ENCODE data around the gene RNASE13. TPM values are rescaled to one million over a fixed set of nuclear protein-coding genes. Genes with fewer than 3 reads are reported as not detected.

Gene RNASE13
- total RNA-seq, 1 experiment from 2014 or later: not detected

- H3K4me3 ChIP-seq (ENCODE audit: low read depth in 2 of 2, low read length in 2 of 2): peak overlapping the region; percentile 36 to 40
- no peaks in the 10 kb centered on the region; the same call in 1 of the 2 replicates for H3K4me1 ChIP-seq (ENCODE audit: control insufficient read depth, insufficient read depth, low read length)
- in situ Hi-C loops (cut with HindIII; ENCODE audit: low pct_unique_long_range_greater_than_20kb, low sequenced_read_pairs): no loop called here
- H3K27ac ChIP-seq (ENCODE audit: low read length): no peak overlapping the region
- TF ChIP-seq REST (IDR thresholded peaks at IDR 0.05; ENCODE audit: insufficient read depth in 1 of 2, low read depth in 2 of 2, low read length in 1 of 2) (no peak), CTCF (IDR thresholded peaks at IDR 0.05) (no peak), SIN3A (IDR thresholded peaks at IDR 0.05; ENCODE audit: borderline replicate concordance, insufficient read depth, low read depth, low read length) (no peak), TCF7L2 (IDR thresholded peaks at IDR 0.05; ENCODE audit: low read depth, low read length) (no peak), POLR2AphosphoS5 (IDR thresholded peaks at IDR 0.05; ENCODE audit: low read depth, low read length) (no peak)
- POLR2A ChIA-PET: no interaction called here
- no peak for ATAC-seq
- intact Hi-C loops (cut with micrococcal nuclease; ENCODE audit: unreplicated experiment): no loop called here
- CTCF ChIA-PET: interaction anchor here (0.5 kb wide), 1 partner anchor 33 kb away, joined by 3 read pairs; no protein-coding TSS in a partner anchor
- no peaks in the 10 kb centered on the region for H3K9me3 ChIP-seq (ENCODE audit: control insufficient read depth, insufficient read depth, low read depth, low read length)
- no TSS peak for BruUV-seq (replicated peaks)
- H3K27me3 ChIP-seq (ENCODE audit: control insufficient read depth, insufficient read depth, low read length): peaks cover 2% of the 10 kb centered on the region; the same call in 1 of the 2 replicates
- no peaks in the 10 kb centered on the region for H3K36me3 ChIP-seq (ENCODE audit: control insufficient read depth, insufficient read depth, low read length)
- no peak for DNase-seq (ENCODE audit: low read depth, low spot score)
Observed at GRCh38 chr14:21025371-21026273, 9.0 kb downstream of the RNASE13 start.

GRCh38 chr14:21024585-21025370 lies 9.8 kb downstream of the RNASE13 start, which contains the start of gene NDRG2:
TSS of gene NDRG2 (minus strand) at chr14:21025061. CDS start at chr14:21023315, 1,746 bp downstream.
- Histone ChIP-seq H3K36me3 (ENCODE audit: control insufficient read depth, insufficient read depth, low read length) (no peaks in the 10 kb centered on the region), H3K4me1 (ENCODE audit: control insufficient read depth, insufficient read depth, low read length) (no peaks in the 10 kb centered on the region; the same call in 1 of the 2 replicates), H3K27ac (ENCODE audit: low read length) (no peak within 1 kb of the TSS), H3K9me3 (ENCODE audit: control insufficient read depth, insufficient read depth, low read depth, low read length) (no peaks in the 10 kb centered on the region), H3K4me3 (ENCODE audit: low read depth in 2 of 2, low read length in 2 of 2) (peak within 1 kb of the TSS; percentile 36 to 40), H3K27me3 (ENCODE audit: control insufficient read depth, insufficient read depth, low read length) (peaks cover 2% of the 10 kb centered on the region; the same call in 1 of the 2 replicates)
- intact Hi-C loops (cut with micrococcal nuclease; ENCODE audit: unreplicated experiment) (no loop called here), in situ Hi-C loops (cut with HindIII; ENCODE audit: low pct_unique_long_range_greater_than_20kb, low sequenced_read_pairs) (no loop called here)
- no TSS peak for BruUV-seq (replicated peaks)
- no peak for TF ChIP-seq REST (IDR thresholded peaks at IDR 0.05; ENCODE audit: insufficient read depth in 1 of 2, low read depth in 2 of 2, low read length in 1 of 2)
- no peak for TF ChIP-seq SIN3A (IDR thresholded peaks at IDR 0.05; ENCODE audit: borderline replicate concordance, insufficient read depth, low read depth, low read length)
- no peak for TF ChIP-seq TCF7L2 (IDR thresholded peaks at IDR 0.05; ENCODE audit: low read depth, low read length)
- TF ChIP-seq POLR2AphosphoS5 (IDR thresholded peaks at IDR 0.05; ENCODE audit: low read depth, low read length): no peak
- TF ChIP-seq CTCF (IDR thresholded peaks at IDR 0.05): no peak
- ChIA-PET CTCF (no interaction called here), POLR2A (no interaction called here)
- DNase-seq (ENCODE audit: low read depth, low spot score) (no peak), ATAC-seq (peak; percentile 60)

All from Panc1 (cell line).